ENCODE results near the gene PTPN12.

The PTPN12 gene

DNA sequence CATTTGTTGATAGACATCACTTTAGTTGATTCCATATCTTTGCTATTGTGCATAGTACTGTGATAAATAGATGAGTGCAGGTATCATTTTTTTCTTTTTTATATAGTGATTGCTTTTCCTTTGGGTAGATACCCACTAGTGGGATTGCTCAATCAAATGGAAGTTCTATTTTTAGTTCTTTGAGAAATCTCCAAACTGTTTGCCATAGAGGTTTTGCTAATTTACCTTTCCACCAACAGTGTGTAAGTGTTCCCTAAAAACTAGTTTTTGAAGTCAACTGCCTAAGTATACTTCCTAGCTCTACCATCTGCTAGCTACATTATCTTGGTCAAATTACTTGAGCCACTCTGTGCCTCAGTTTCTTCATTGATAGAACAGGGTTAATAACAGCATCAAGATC is 127.6 kb downstream of the PTPN12 start:
- Histone ChIP-seq H2AFZ (ENCODE audit: low read depth) (no peak overlapping the region), H3K27me3 (ENCODE audit: insufficient read depth, low read depth) (no peaks in the 10 kb centered on the region), H3K4me2 (no peak overlapping the region), H3K79me2 (ENCODE audit: insufficient read depth, low read depth) (no peaks in the 10 kb centered on the region), H4K20me1 (ENCODE audit: insufficient read depth) (no peaks in the 10 kb centered on the region), H3K27ac (no peak overlapping the region), H3K4me1 (ENCODE audit: low read depth, poor library complexity, severe bottlenecking) (no peaks in the 10 kb centered on the region), H3K36me3 (ENCODE audit: insufficient read depth) (no peaks in the 10 kb centered on the region), H3K9ac (no peak overlapping the region), H3K4me3 (IDR thresholded peaks at IDR 0.05; ENCODE audit: insufficient read depth, low read depth, low read length) (no peak overlapping the region)
- TF ChIP-seq, protein P1, sequence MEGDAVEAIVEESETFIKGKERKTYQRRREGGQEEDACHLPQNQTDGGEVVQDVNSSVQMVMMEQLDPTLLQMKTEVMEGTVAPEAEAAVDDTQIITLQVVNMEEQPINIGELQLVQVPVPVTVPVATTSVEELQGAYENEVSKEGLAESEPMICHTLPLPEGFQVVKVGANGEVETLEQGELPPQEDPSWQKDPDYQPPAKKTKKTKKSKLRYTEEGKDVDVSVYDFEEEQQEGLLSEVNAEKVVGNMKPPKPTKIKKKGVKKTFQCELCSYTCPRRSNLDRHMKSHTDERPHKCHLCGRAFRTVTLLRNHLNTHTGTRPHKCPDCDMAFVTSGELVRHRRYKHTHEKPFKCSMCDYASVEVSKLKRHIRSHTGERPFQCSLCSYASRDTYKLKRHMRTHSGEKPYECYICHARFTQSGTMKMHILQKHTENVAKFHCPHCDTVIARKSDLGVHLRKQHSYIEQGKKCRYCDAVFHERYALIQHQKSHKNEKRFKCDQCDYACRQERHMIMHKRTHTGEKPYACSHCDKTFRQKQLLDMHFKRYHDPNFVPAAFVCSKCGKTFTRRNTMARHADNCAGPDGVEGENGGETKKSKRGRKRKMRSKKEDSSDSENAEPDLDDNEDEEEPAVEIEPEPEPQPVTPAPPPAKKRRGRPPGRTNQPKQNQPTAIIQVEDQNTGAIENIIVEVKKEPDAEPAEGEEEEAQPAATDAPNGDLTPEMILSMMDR (conservative IDR thresholded peaks at IDR 0.05; ENCODE audit: low read depth, low read length), result no peak

DNA sequence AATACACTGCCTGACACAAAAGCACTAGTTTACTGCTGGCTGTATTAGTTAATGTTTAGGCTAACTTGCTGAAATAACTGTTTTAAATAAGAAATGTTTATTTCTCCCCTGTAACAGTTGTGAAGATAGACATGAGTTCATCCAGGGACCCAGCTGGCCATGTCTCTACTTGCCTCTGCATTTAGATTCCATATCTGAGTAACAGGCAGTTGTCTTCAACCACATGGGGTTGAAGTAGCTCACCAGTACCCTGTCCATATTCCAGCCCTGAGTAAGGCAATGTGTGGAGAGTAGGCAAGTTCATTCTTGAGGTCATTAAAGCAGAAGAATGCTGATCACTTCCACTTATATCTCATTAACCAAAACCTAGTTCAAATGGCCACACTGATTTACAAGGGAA is 128.1 kb downstream of the PTPN12 start:
- Histone ChIP-seq H3K4me3 (IDR thresholded peaks at IDR 0.05; ENCODE audit: insufficient read depth, low read depth, low read length) (no peak overlapping the region), H3K27me3 (ENCODE audit: insufficient read depth, low read depth) (no peaks in the 10 kb centered on the region), H3K4me2 (no peak overlapping the region), H3K27ac (no peak overlapping the region), H3K36me3 (ENCODE audit: insufficient read depth) (no peaks in the 10 kb centered on the region), H4K20me1 (ENCODE audit: insufficient read depth) (no peaks in the 10 kb centered on the region), H2AFZ (ENCODE audit: low read depth) (no peak overlapping the region), H3K9ac (no peak overlapping the region), H3K79me2 (ENCODE audit: insufficient read depth, low read depth) (no peaks in the 10 kb centered on the region), H3K4me1 (ENCODE audit: low read depth, poor library complexity, severe bottlenecking) (no peaks in the 10 kb centered on the region)
- TF ChIP-seq, protein P1 (conservative IDR thresholded peaks at IDR 0.05; ENCODE audit: low read depth, low read length), result no peak

- H3K4me1 ChIP-seq (ENCODE audit: low read depth, poor library complexity, severe bottlenecking), result no peaks in the 10 kb centered on the region
- H3K36me3 ChIP-seq (ENCODE audit: insufficient read depth), result no peaks in the 10 kb centered on the region
- TF ChIP-seq, protein P1 (conservative IDR thresholded peaks at IDR 0.05; ENCODE audit: low read depth, low read length), result no peak
- no peak overlapping the region for H3K4me3 ChIP-seq (IDR thresholded peaks at IDR 0.05; ENCODE audit: insufficient read depth, low read depth, low read length)
- H3K27me3 ChIP-seq (ENCODE audit: insufficient read depth, low read depth), result no peaks in the 10 kb centered on the region
- H3K4me2 ChIP-seq, result no peak overlapping the region
- no peak overlapping the region for H2AFZ ChIP-seq (ENCODE audit: low read depth)
- H4K20me1 ChIP-seq (ENCODE audit: insufficient read depth), result no peaks in the 10 kb centered on the region
- no peak overlapping the region for H3K9ac ChIP-seq
- no peak overlapping the region for H3K27ac ChIP-seq
- H3K79me2 ChIP-seq (ENCODE audit: insufficient read depth, low read depth), result no peaks in the 10 kb centered on the region
These were observed 130.5 kb downstream of the PTPN12 start for GRCh38 chr7:77667459-77668086.

DNA sequence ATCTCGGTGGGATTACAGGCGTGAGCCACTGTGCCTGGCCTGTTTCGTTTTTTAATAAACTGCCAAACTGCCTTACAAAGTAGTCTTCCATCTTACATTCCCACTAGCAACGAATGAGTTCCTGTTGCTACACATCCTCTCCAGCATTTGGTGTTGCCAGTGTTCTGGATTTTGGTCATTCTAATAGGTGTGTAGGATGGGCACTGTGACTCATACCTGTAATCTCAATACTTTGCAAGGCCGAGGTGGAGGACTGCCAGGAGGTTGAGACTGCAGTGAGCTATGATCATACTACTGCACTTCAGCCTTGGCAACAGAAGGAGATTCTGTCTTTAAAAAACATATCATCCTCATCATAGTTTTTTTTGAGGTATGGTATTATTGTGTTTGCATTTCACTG is 137.8 kb downstream of the PTPN12 start:
- H3K27ac ChIP-seq, result no peak overlapping the region

More for the DNA sequence above, 137.8 kb downstream of the PTPN12 start:
- Histone ChIP-seq H3K27me3 (ENCODE audit: insufficient read depth, low read depth) (no peaks in the 10 kb centered on the region), H3K4me1 (ENCODE audit: low read depth, poor library complexity, severe bottlenecking) (no peaks in the 10 kb centered on the region), H3K4me2 (no peak overlapping the region), H4K20me1 (ENCODE audit: insufficient read depth) (no peaks in the 10 kb centered on the region), H3K36me3 (ENCODE audit: insufficient read depth) (no peaks in the 10 kb centered on the region), H3K79me2 (ENCODE audit: insufficient read depth, low read depth) (no peaks in the 10 kb centered on the region), H3K9ac (no peak overlapping the region), H2AFZ (ENCODE audit: low read depth) (no peak overlapping the region), H3K4me3 (IDR thresholded peaks at IDR 0.05; ENCODE audit: insufficient read depth, low read depth, low read length) (no peak overlapping the region)
- TF ChIP-seq, protein P1 (conservative IDR thresholded peaks at IDR 0.05; ENCODE audit: low read depth, low read length), result no peak
